Smooth muscle cell (in vitro differentiated cells): Measurements from ENCODE around the gene TFIP11. TPM values are rescaled to one million over a fixed set of nuclear protein-coding genes. Genes with fewer than 3 reads are reported as not detected.
"Not testable (repeated sequence)": the region's sequence is repeated elsewhere in the genome, so short reads cannot be mapped to it uniquely, and the experiment has no call there.

Source experiments
- DNase-seq: peaks from one replicate; lab custom pipeline; 2025; ENCODE audit not compliant: unreplicated experiment; lab: John Stamatoyannopoulos, UW
- H2AFZ ChIP-seq: fragments of 200-600 bp; sonication (generic); 2 replicates; pipeline ENCODE4 v1.6.0; 2016; ENCODE audit warnings: antibody characterized with exemption, low read depth, mild to moderate bottlenecking
- H3F3A ChIP-seq: fragments of 200-600 bp; sonication (generic); 2 replicates; pipeline ENCODE4 v1.6.0; 2017; ENCODE audit warnings: antibody characterized with exemption, low read depth
- H3K27ac ChIP-seq: fragments of 200-600 bp; sonication (generic); 2 replicates; pipeline ENCODE4 v1.5.1; 2016; ENCODE audit warnings: low read depth, mild to moderate bottlenecking
- H3K27me3 ChIP-seq: fragments of 200-600 bp; sonication (generic); 2 replicates; pipeline ENCODE4 v1.6.1; 2016; ENCODE audit warnings: low read depth, mild to moderate bottlenecking
- H3K36me3 ChIP-seq: fragments of 200-600 bp; sonication (generic); 2 replicates; pipeline ENCODE4 v1.5.1; 2016; ENCODE audit warnings: low read depth
- H3K4me1 ChIP-seq: fragments of 200-600 bp; sonication (generic); 2 replicates; pipeline ENCODE4 v1.5.1; 2016; ENCODE audit warnings: low read depth
- H3K4me2 ChIP-seq: fragments of 200-600 bp; sonication (generic); 2 replicates; pipeline ENCODE4 v1.6.0; 2016; ENCODE audit warnings: mild to moderate bottlenecking
- H3K4me3 ChIP-seq: fragments of 200-600 bp; sonication (generic); 2 replicates; pipeline ENCODE4 v1.5.1; 2016; ENCODE audit warnings: mild to moderate bottlenecking
- H3K79me2 ChIP-seq: fragments of 200-600 bp; sonication (generic); 2 replicates; pipeline ENCODE4 v1.6.0; 2016; ENCODE audit warnings: low read depth, mild to moderate bottlenecking
- H3K9ac ChIP-seq: fragments of 200-600 bp; sonication (generic); 2 replicates; pipeline ENCODE4 v1.6.0; 2016; ENCODE audit warnings: low read depth
- H3K9me3 ChIP-seq: fragments of 200-600 bp; sonication (generic); replicated peaks from 2 replicates; pipeline ENCODE4 v1.5.1; 2016; ENCODE audit warnings: low read depth
- H4K20me1 ChIP-seq: fragments of 200-600 bp; sonication (generic); 2 replicates; pipeline ENCODE4 v1.6.0; 2016; ENCODE audit warnings: low read depth
- CTCF ChIP-seq: fragments of 200-600 bp; sonication (generic); IDR thresholded peaks from 2 replicates; pipeline ENCODE4 v1.5.1; 2017; ENCODE audit warnings: borderline replicate concordance, mild to moderate bottlenecking, antibody characterized with exemption; ENCODE audit not compliant: insufficient read depth, poor library complexity, severe bottlenecking
- WGBS: methylation state at CpG from one replicate; pipeline ENCODE4 v1.1.7; 2016; ENCODE audit warnings: low lambda C conversion rate; 5-methylcytosine and 5-hydroxymethylcytosine counted together
- polyA plus RNA-seq: library from polyadenylated mRNA; unstranded; fragments of >200 nt; fragmentation: Nextera tagmentation; extraction: Ambion mirVana; gene quantifications from 2 replicates; pipeline ENCODE4 v1.2.1, GENCODE V29; 2016
- total RNA-seq: library from RNA; depleted of rRNA; stranded (reverse); fragments of >200 nt; gene quantifications from 2 replicates; pipeline ENCODE4 v1.2.3, GENCODE V29; 2014

The TFIP11 gene
- total and polyA plus RNA-seq, 2 experiments from 2014 or later: 22.5 to 25.7 TPM

GRCh38 chr22:26534874-26535602, 22.8 kb upstream of the TFIP11 start:
- H3K9me3 ChIP-seq: no peaks in the 10 kb centered on the region
- no peak overlapping the region for H3K4me2 ChIP-seq
- peaks cover 9% of the 10 kb centered on the region for H4K20me1 ChIP-seq
- peaks cover 4% of the 10 kb centered on the region for H3K36me3 ChIP-seq
- no peak for TF ChIP-seq CTCF
- no peaks in the 10 kb centered on the region for H3F3A ChIP-seq
- H3K79me2 ChIP-seq: no peaks in the 10 kb centered on the region
- no peak overlapping the region for H3K9ac ChIP-seq
- H3K4me3 ChIP-seq: no peak overlapping the region
- WGBS: 87% methylated on average over 13 of the region's 13 CpGs
- H2AFZ ChIP-seq: no peak overlapping the region
- no peaks in the 10 kb centered on the region for H3K27me3 ChIP-seq
- no peaks in the 10 kb centered on the region for H3K4me1 ChIP-seq
- H3K27ac ChIP-seq: no peak overlapping the region
- no peak for DNase-seq

- H3F3A ChIP-seq: no peaks in the 10 kb centered on the region
- H3K36me3 ChIP-seq: peaks cover 4% of the 10 kb centered on the region
- TF ChIP-seq CTCF: no peak
- 81% methylated on average over 7 of the region's 7 CpGs for WGBS
- no peaks in the 10 kb centered on the region for H3K79me2 ChIP-seq
- no peaks in the 10 kb centered on the region for H3K4me1 ChIP-seq
- peaks cover 5% of the 10 kb centered on the region for H4K20me1 ChIP-seq
- no peak for DNase-seq
- no peak overlapping the region for H3K4me2 ChIP-seq
- H3K9ac ChIP-seq: no peak overlapping the region
- no peak overlapping the region for H2AFZ ChIP-seq
- H3K27ac ChIP-seq: peak overlapping the region; percentile 52
- H3K9me3 ChIP-seq: no peaks in the 10 kb centered on the region
- no peaks in the 10 kb centered on the region for H3K27me3 ChIP-seq
- H3K4me3 ChIP-seq: no peak overlapping the region
These were observed 22.0 kb upstream of the TFIP11 start for GRCh38 chr22:26534171-26534855.

GRCh38 chr22:26529345-26529744, 17.1 kb upstream of the TFIP11 start:
- H3K27ac ChIP-seq: no peak overlapping the region
- 100% methylated on average over 2 of the region's 2 CpGs for WGBS

GRCh38 chr22:26528518-26528917, 16.2 kb upstream of the TFIP11 start:
- H3K27ac ChIP-seq, H3F3A ChIP-seq, H3K4me2 ChIP-seq, H4K20me1 ChIP-seq, H3K4me1 ChIP-seq, H3K27me3 ChIP-seq, DNase-seq, H3K9ac ChIP-seq, H3K9me3 ChIP-seq, H3K4me3 ChIP-seq, H2AFZ ChIP-seq, H3K79me2 ChIP-seq: not testable (repeated sequence)
- peaks cover 15% of the 10 kb centered on the region for H3K36me3 ChIP-seq
- WGBS: 95% methylated on average over 9 of the region's 9 CpGs

More at GRCh38 chr22:26529345-26529744, 17.1 kb upstream of the TFIP11 start:
- Histone ChIP-seq H3K9ac (no peak overlapping the region), H3K79me2 (no peaks in the 10 kb centered on the region), H3K9me3 (no peaks in the 10 kb centered on the region), H3K4me1 (no peaks in the 10 kb centered on the region), H3K4me3 (no peak overlapping the region), H3K27me3 (no peaks in the 10 kb centered on the region), H2AFZ (no peak overlapping the region), H3F3A (no peaks in the 10 kb centered on the region), H3K4me2 (no peak overlapping the region), H4K20me1 (no peaks in the 10 kb centered on the region), H3K36me3 (peaks cover 15% of the 10 kb centered on the region)
- no peak for TF ChIP-seq CTCF
- no peak for DNase-seq
